Thoracic aorta (tissue), 2 donors: ENCODE measurements around the gene GARIN5A. TPM values are rescaled to one million over a fixed set of nuclear protein-coding genes. Genes with fewer than 3 reads are reported as not detected.

ENCODE experiments used
- ATAC-seq: fragments of 150-250 bp; one replicate; pipeline ENCODE4 v1.8.0; 2017; ENCODE audit warnings: low read depth; ENCODE audit not compliant: insufficient number of reproducible peaks, low FRiP score
- DNase-seq: peaks from one replicate; pipeline ENCODE4 v3.0.0-alpha.2; 2020; ENCODE audit warnings: low spot score
- H3K27ac ChIP-seq, 2 donors: fragments of 200-600 bp; sonication (generic); 1 replicate in 1 of 2; 2 replicates in 1 of 2; pipeline ENCODE4 v1.5.1; 2016; ENCODE audit warnings: mild to moderate bottlenecking in 2 of 2, moderate library complexity in 2 of 2
- H3K27me3 ChIP-seq: fragments of 200-600 bp; sonication (generic); replicated peaks from 2 replicates; pipeline ENCODE4 v1.6.0; 2016; ENCODE audit warnings: mild to moderate bottlenecking; ENCODE audit not compliant: insufficient read depth
- H3K36me3 ChIP-seq: fragments of 200-600 bp; sonication (generic); one replicate; pipeline ENCODE4 v1.5.1; 2016
- H3K4me1 ChIP-seq, 2 donors: fragments of 200-600 bp; sonication (generic); 1 replicate in 1 of 2; 2 replicates in 1 of 2; pipeline versions ENCODE4 v1.5.1 to v1.6.0; 2016; ENCODE audit warnings: low read depth in 2 of 2, mild to moderate bottlenecking in 1 of 2; ENCODE audit not compliant: control insufficient read depth in 1 of 2
- H3K4me3 ChIP-seq: fragments of 200-600 bp; sonication (generic); 2 replicates; pipeline ENCODE4 v1.5.1; 2016; ENCODE audit warnings: mild to moderate bottlenecking
- H3K9me3 ChIP-seq: fragments of 200-600 bp; sonication (generic); 2 replicates; pipeline ENCODE4 v1.5.1; 2016
- total RNA-seq, 2 donors: library from RNA; depleted of rRNA; stranded (reverse); fragments of >200 nt; gene quantifications; one replicate each; pipeline versions ENCODE4 v1.1.0 to v1.2.3, GENCODE V29; 2016
- TF ChIP-seq, protein P1 (sequence below): fragments of 200-600 bp; sonication (generic); IDR thresholded peaks from one replicate; pipeline ENCODE4 v1.5.1; 2019; ENCODE audit warnings: antibody characterized with exemption

GARIN5A gene
- total RNA-seq, 2 donors from 2014 or later = 0.56 TPM; not detected in 1

DNA sequence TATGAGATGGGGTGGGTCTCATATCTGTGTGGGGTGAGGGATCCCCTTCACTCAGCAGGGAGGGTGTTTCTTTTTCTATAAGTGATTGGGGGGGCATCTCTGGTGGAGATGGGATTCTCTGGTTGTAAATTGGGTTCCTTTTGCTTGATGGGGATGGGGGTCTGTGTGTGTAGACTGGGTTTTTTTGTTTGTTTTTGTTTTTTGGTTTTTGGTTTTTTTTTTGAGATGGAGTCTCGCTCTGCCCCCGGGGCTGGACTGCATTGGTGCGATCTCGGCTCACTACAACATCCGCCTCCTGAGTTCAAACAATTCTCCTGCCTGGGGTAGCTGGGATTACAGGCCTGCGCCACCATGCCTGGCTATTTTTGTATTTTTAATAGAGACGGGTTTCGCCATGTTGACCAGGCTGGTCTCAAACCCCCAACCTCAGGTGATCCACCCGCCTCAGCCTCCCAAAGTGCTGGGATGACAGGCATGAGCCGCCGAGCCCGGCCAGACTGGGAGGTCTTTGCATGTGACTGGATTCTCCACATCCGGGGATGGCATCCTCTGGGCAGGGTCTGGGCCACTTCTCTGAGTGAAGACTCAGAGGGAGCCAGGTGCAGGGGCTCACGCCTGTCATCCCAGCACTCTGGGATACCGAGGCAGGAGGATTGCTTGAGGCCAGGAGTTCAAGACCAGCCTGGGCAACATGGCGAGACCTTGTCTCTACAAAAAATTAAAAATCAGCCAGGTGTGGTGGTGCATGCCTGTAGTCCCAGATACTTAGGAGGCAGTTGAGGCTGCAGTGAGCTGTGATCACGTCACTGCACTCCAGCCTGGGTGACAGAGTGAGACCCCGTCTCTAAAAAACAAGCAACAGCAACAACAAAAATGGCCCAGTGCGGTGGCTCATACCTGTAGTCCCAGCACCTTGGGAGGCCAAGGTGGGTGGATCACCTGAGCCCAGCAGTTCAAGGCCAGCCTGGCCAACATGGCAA lies 43.2 kb downstream of the GARIN5A start:
- no peak for ATAC-seq
- peaks cover 6 to 13% of the 10 kb centered on the region in 2 donors for H3K4me1 ChIP-seq
- peaks cover 5% of the 10 kb centered on the region for H3K27me3 ChIP-seq
- H3K9me3 ChIP-seq = no peaks in the 10 kb centered on the region
- H3K36me3 ChIP-seq = no peaks in the 10 kb centered on the region
- H3K27ac ChIP-seq = no peak overlapping the region
- DNase-seq = no peak
- H3K4me3 ChIP-seq = no peak overlapping the region
- TF ChIP-seq, protein P1, sequence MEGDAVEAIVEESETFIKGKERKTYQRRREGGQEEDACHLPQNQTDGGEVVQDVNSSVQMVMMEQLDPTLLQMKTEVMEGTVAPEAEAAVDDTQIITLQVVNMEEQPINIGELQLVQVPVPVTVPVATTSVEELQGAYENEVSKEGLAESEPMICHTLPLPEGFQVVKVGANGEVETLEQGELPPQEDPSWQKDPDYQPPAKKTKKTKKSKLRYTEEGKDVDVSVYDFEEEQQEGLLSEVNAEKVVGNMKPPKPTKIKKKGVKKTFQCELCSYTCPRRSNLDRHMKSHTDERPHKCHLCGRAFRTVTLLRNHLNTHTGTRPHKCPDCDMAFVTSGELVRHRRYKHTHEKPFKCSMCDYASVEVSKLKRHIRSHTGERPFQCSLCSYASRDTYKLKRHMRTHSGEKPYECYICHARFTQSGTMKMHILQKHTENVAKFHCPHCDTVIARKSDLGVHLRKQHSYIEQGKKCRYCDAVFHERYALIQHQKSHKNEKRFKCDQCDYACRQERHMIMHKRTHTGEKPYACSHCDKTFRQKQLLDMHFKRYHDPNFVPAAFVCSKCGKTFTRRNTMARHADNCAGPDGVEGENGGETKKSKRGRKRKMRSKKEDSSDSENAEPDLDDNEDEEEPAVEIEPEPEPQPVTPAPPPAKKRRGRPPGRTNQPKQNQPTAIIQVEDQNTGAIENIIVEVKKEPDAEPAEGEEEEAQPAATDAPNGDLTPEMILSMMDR = no peak

DNA sequence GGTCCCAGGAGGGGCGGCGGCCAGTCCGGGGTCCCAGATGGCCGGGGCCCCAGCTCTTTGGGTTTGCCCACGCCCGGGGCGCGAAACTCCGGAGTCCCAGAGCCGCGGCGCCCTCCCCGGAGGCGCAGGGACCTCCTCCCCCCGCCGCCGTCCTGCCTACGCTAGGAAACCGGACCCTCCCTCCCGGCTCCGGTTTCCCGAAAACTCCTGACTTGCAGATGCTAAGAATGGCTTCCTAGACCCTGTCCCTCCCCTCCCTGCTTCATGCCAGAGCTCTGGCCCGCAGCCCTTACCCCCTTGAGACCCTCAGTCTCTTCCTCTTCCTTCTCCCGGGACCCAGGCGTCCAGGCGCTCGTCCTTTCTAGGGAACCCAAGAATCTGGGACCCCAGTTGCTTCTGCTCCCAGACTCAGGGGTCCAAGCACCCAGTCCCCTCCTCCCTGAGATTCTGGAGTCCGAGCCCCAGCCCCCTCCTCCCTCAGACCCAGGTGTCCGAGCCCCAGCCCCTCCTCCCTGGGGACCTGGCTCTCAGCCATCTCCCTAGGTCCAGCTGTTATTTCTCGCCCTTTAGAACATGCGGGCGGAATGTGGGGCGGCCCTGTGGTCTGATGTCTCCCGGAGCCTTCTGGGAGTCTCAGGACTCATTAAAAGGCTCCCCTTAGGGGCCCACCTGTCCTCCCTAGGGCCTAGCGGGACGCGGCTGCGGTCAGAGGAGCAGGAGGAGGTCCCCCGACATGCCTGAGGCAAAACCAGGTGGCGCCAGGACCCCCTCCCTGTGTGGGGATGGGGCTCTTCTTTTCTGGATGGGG lies 44.2 kb downstream of the GARIN5A start, which contains the start of gene MYBPC2:
Gene MYBPC2, plus strand, starts transcription at position 672 of the 808 bp plus-strand sequence. Its CDS starts 62 bp downstream, at position 734.
- Histone ChIP-seq H3K27me3 (peaks cover 5% of the 10 kb centered on the region), H3K36me3 (no peaks in the 10 kb centered on the region), H3K4me1 (peaks cover 6 to 13% of the 10 kb centered on the region in 2 donors), H3K27ac (peak within 1 kb of the TSS in 1 of 2 donors; percentile 7), H3K9me3 (no peaks in the 10 kb centered on the region), H3K4me3 (peak within 1 kb of the TSS; percentile 72)
- TF ChIP-seq, protein P1 = no peak
- DNase-seq = no peak
- ATAC-seq = no peak

DNA sequence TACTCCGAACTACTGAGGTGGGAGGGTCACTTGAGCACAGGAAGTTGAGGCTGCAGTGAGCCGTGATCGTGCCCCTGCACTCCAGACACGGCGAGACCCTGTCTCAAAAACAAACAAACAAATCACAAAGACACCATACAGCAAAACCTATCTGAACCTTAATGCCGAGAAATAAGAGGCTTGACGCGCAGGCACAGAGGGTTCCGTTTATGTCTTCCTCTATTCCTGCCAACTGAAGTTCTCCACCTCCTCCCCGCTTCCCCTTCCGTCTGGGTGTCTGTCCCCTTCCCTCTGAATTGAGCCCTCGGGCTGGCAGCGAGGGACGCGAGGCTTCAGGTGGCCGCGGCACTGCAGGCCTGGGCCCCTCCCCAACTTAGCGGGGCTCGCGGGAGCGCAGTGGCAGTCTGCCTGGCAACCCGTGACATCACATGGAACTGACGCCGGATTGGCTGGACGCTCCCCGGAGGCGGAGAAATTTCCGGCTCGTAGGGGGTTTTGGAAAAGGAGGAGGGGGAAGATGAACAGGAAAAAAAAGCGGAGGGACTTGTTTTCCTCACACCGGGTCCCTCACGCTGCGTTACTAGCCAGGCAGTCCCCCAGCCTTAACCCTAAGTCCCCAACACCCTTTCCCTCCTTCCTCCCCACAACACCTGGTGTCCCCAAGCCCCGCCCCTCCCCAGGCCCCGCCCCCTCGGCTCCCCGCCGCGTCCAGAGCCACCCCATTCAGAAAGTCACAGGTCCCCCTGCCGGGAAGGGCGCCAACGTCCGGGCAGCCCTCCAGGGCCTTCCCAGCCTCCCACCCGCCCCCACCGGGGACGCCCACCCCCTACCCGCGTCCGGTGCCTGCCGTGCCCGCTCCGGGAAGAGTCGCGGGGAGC lies 45.1 kb downstream of the GARIN5A start:
- ATAC-seq = peak; percentile 71
- H3K36me3 ChIP-seq = no peaks in the 10 kb centered on the region
- TF ChIP-seq, protein P1 = no peak
- peak; percentile 21 for DNase-seq
- no peak overlapping the region for H3K27ac ChIP-seq
- no peaks in the 10 kb centered on the region for H3K9me3 ChIP-seq
- peaks cover 6 to 13% of the 10 kb centered on the region in 2 donors for H3K4me1 ChIP-seq
- H3K27me3 ChIP-seq = peaks cover 5% of the 10 kb centered on the region
- peak overlapping the region; percentile 72 for H3K4me3 ChIP-seq

DNA sequence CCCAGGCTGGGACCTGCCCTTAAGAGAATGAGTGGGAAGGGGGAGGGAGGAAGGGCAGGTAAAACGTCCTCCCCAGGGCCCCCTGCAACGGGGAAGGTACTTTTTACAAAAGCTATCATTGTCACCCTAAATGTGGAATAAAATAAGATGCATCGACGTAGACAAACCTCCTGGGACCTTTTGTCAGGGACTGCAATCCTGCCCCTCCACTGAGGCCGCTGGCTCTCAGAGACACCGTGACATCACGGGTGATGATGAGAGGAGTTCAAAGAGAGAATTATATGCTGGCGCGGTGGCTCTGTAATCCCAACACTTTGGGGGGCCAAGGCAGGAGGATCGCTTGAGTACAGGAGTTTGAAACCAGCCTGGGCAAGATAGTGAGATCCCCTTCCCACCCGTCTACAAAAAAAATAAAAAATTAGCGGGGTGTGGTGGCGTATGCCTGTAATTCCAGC lies 45.7 kb downstream of the GARIN5A start:
- Histone ChIP-seq H3K27me3 (peaks cover 5% of the 10 kb centered on the region), H3K4me1 (peaks cover 6 to 13% of the 10 kb centered on the region in 2 donors), H3K9me3 (no peaks in the 10 kb centered on the region), H3K4me3 (peak overlapping the region; percentile 72), H3K27ac (no peak overlapping the region), H3K36me3 (no peaks in the 10 kb centered on the region)
- TF ChIP-seq, protein P1 = no peak
- ATAC-seq = no peak
- DNase-seq = no peak
